Measurements from ENCODE around the gene LKAAEAR1. TPM values are rescaled to one million over a fixed set of nuclear protein-coding genes. Genes with fewer than 3 reads are reported as not detected.
A peak's percentile ranks its signal among the peaks of the same experiment; 100 is the strongest.

LKAAEAR1 gene
- total and polyA plus RNA-seq, 4 donors: 0.51 to 2.3 (median 0.65) TPM

DNA sequence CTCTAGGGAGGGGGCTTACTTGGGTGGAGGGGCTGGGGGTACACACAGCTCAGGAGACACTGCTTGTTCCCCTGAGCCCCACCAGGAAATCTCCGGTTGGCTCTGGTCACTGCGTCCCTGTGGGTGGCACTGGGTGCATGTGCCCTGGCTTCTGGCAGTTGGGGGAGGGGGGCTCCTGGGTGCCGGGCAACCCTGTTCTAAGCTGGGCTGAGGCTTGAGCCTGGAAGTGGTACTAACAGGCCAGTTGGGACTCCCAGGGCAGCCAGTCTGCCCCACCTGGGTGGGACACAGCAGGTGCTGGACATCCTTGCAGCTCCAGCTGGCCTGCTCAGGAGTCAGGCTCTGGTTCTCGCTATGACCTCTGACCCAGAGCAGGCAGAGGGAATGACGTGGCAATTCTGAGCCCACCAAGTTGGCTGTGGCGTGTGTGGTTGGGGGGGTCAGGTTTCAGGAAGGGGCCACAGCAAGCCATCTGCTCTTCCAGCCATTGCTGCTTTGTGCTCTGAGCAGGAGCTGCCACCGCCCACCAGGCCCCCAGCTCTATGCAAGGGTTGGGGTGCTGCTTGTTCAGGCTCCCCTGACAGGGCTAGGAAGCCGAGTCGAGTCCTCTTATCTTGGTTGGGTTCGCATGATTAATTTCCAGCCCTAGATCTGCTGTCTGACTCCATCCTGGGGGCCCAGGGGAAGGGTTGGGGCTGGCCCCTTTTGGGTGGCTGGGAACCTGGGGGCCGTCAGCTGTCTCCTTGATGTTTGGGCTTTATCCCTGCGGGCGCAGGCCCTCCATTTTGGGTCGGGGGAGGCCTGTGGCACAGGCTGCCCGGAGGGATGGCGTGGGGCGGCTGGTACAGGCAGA, 47.6 kb downstream of the LKAAEAR1 start:
- 63 to 66% methylated on average over 15 to 17 of the region's 17 CpGs for WGBS, 2 donors
- peaks cover 0 to 21% (median 8%) of the 10 kb centered on the region in 5 donors for H3K4me1 ChIP-seq (ENCODE audit: control insufficient read depth in 5 of 5, insufficient read depth in 5 of 5, low read length in 5 of 5)
- no peak overlapping the region for H3K9ac ChIP-seq (ENCODE audit: insufficient read depth in 1 of 2, low read length in 2 of 2)
- no peak overlapping the region for H3K27ac ChIP-seq (ENCODE audit: low read depth in 1 of 2, low read length in 1 of 2)
- peaks cover 4 to 29% (median 8%) of the 10 kb centered on the region in 4 donors for H3K36me3 ChIP-seq (ENCODE audit: control insufficient read depth in 4 of 4, insufficient read depth in 4 of 4, low read length in 4 of 4)
- H3K9me3 ChIP-seq (ENCODE audit: control insufficient read depth in 4 of 4, insufficient read depth in 3 of 4, low read length in 3 of 4): no peaks in the 10 kb centered on the region
- no peak for ATAC-seq (ENCODE audit: insufficient read depth, low FRiP score)
- TF ChIP-seq, protein P1, sequence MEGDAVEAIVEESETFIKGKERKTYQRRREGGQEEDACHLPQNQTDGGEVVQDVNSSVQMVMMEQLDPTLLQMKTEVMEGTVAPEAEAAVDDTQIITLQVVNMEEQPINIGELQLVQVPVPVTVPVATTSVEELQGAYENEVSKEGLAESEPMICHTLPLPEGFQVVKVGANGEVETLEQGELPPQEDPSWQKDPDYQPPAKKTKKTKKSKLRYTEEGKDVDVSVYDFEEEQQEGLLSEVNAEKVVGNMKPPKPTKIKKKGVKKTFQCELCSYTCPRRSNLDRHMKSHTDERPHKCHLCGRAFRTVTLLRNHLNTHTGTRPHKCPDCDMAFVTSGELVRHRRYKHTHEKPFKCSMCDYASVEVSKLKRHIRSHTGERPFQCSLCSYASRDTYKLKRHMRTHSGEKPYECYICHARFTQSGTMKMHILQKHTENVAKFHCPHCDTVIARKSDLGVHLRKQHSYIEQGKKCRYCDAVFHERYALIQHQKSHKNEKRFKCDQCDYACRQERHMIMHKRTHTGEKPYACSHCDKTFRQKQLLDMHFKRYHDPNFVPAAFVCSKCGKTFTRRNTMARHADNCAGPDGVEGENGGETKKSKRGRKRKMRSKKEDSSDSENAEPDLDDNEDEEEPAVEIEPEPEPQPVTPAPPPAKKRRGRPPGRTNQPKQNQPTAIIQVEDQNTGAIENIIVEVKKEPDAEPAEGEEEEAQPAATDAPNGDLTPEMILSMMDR (IDR thresholded peaks at IDR 0.05; ENCODE audit: control extremely low read depth, extremely low read depth): no peak
- H3K4me3 ChIP-seq: no peak overlapping the region
- DNase-seq: no peak
- peaks cover 0 to 24% (median 15%) of the 10 kb centered on the region in 3 donors for H3K27me3 ChIP-seq (ENCODE audit: control insufficient read depth in 3 of 3, insufficient read depth in 3 of 3, low read length in 2 of 3)

DNA sequence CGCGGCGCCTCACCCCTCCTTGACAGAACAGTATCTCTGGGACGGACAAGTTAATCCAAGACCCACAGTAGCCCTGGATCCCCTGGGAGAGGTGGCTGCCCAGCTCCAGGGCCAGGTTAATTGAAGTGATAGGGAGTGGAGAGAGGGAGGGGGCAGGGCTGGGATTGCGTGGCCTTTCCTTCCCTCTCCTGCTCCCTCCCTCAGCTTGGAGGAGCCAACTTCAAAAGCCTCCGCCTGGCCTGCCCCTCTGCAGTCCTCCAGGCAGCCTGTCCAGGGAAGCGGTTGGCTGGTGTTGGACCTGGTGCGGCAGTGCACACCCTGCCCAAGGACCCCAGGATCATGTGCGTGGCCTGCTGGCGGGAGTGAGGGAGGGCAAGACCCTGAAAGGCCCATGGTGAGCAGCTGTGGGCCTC, 48.3 kb downstream of the LKAAEAR1 start, which contains the start of gene C20orf204:
TSS of gene C20orf204 (plus strand) at position 250 of the 413 bp plus-strand sequence. CDS start at position 392, 142 bp downstream.
- TF ChIP-seq, protein P1 (IDR thresholded peaks at IDR 0.05; ENCODE audit: control extremely low read depth, extremely low read depth): no peak
- H3K27ac ChIP-seq (ENCODE audit: low read depth in 1 of 2, low read length in 1 of 2): no peak within 1 kb of the TSS
- no peak within 1 kb of the TSS for H3K9ac ChIP-seq (ENCODE audit: insufficient read depth in 1 of 2, low read length in 2 of 2)
- DNase-seq (peak in 1 of 3 donors; percentile 29), ATAC-seq (ENCODE audit: insufficient read depth, low FRiP score) (no peak)
- H3K9me3 ChIP-seq (ENCODE audit: control insufficient read depth in 4 of 4, insufficient read depth in 3 of 4, low read length in 3 of 4): no peaks in the 10 kb centered on the region
- no peak within 1 kb of the TSS for H3K4me3 ChIP-seq
- WGBS, 2 donors: 72 to 77% methylated on average over 9 to 10 of the region's 10 CpGs
- H3K4me1 ChIP-seq (ENCODE audit: control insufficient read depth in 5 of 5, insufficient read depth in 5 of 5, low read length in 5 of 5): peaks cover 0 to 15% (median 8%) of the 10 kb centered on the region in 5 donors
- peaks cover 4 to 31% (median 10%) of the 10 kb centered on the region in 4 donors for H3K36me3 ChIP-seq (ENCODE audit: control insufficient read depth in 4 of 4, insufficient read depth in 4 of 4, low read length in 4 of 4)
- H3K27me3 ChIP-seq (ENCODE audit: control insufficient read depth in 3 of 3, insufficient read depth in 3 of 3, low read length in 2 of 3): peaks cover 0 to 22% (median 11%) of the 10 kb centered on the region in 3 donors

DNA sequence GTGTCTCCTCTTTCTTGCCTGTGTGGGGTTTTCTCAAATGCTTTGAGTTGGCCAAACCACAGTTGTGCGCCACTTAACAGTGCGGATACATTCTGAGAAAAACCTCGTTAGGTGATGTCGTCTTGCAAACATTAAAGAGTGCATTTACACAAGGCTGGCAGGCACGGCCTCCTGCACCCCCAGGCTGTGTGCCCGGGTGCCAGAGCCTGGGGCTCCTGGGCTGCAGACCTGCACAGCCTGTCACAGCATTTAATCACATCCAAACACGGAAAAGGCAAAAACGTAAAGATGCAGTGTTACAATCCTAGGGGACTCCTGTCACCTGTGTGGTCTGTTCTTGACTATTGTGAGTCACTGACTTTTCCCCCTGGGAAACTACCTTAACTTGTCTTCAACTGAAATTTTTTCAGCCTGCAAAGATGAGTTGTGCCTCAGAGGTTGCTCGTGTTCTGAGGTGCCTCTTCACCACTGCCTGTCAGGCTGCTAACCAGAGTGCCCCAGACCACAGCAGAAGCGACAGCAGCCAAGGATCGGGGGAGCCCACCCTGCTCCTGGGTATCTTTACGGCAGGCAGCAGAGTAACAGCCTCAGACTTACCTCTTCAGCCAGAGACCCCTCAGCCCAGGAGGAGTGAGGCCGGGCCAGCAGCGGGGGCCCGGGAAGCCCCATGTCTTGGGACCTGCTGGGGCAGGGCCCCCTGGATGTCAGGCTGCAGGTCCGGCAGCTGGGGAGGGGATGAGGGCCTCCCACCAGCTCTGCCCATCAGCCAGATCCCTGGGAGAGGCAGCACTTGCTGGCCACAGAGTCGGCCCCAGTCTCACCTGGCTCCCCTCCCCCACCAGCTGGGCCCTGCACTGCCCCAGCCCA, 48.9 kb downstream of the LKAAEAR1 start:
- TF ChIP-seq, protein P1 (IDR thresholded peaks at IDR 0.05; ENCODE audit: control extremely low read depth, extremely low read depth): no peak
- Histone ChIP-seq H3K4me3 (no peak overlapping the region), H3K4me1 (ENCODE audit: control insufficient read depth in 5 of 5, insufficient read depth in 5 of 5, low read length in 5 of 5) (peaks cover 0 to 12% (median 8%) of the 10 kb centered on the region in 5 donors), H3K9me3 (ENCODE audit: control insufficient read depth in 4 of 4, insufficient read depth in 3 of 4, low read length in 3 of 4) (no peaks in the 10 kb centered on the region), H3K27ac (ENCODE audit: low read depth in 1 of 2, low read length in 1 of 2) (no peak overlapping the region), H3K9ac (ENCODE audit: insufficient read depth in 1 of 2, low read length in 2 of 2) (no peak overlapping the region), H3K27me3 (ENCODE audit: control insufficient read depth in 3 of 3, insufficient read depth in 3 of 3, low read length in 2 of 3) (peaks cover 0 to 16% (median 5%) of the 10 kb centered on the region in 3 donors), H3K36me3 (ENCODE audit: control insufficient read depth in 4 of 4, insufficient read depth in 4 of 4, low read length in 4 of 4) (peaks cover 7 to 35% (median 14%) of the 10 kb centered on the region in 4 donors)
- DNase-seq (no peak), ATAC-seq (ENCODE audit: insufficient read depth, low FRiP score) (no peak)
- WGBS, 2 donors: 81 to 87% methylated on average over 17 of the region's 17 CpGs
